ENCODE data around the gene ALKBH8.

DNA sequence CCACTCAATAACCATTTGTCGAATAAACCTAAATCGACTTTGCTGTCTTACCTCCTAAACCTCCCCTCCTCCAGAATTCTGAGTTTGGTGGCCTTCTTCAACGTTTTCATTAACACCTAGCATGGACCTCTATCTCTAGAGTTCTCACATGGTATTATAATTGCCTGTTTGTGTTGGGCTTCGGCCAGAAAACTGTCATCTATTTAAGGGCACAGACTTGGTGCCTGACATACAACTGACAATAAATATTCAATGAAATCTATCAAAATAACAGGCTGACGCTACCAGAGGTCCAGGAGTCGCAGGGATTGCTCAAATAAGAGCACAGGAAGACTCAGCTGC is 687 bp downstream of the ALKBH8 start:
- TF ChIP-seq, protein P1, sequence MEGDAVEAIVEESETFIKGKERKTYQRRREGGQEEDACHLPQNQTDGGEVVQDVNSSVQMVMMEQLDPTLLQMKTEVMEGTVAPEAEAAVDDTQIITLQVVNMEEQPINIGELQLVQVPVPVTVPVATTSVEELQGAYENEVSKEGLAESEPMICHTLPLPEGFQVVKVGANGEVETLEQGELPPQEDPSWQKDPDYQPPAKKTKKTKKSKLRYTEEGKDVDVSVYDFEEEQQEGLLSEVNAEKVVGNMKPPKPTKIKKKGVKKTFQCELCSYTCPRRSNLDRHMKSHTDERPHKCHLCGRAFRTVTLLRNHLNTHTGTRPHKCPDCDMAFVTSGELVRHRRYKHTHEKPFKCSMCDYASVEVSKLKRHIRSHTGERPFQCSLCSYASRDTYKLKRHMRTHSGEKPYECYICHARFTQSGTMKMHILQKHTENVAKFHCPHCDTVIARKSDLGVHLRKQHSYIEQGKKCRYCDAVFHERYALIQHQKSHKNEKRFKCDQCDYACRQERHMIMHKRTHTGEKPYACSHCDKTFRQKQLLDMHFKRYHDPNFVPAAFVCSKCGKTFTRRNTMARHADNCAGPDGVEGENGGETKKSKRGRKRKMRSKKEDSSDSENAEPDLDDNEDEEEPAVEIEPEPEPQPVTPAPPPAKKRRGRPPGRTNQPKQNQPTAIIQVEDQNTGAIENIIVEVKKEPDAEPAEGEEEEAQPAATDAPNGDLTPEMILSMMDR (IDR thresholded peaks at IDR 0.05) = no peak
- no peak for TF ChIP-seq EZH2phosphoT487 (IDR thresholded peaks at IDR 0.05)
- TF ChIP-seq EZH2 (IDR thresholded peaks at IDR 0.05) = no peak
